Liver (tissue), 9 donors: Measurements from ENCODE around the gene NTM. TPM values are rescaled to one million over a fixed set of nuclear protein-coding genes. Genes with fewer than 3 reads are reported as not detected.

Source experiments
- DNase-seq: peaks from one replicate; pipeline ENCODE4 v3.0.0-alpha.2; 2017; ENCODE audit warnings: low spot score
- H3K27ac ChIP-seq, 2 donors: one replicate each; pipeline ENCODE4 v1.7.0; 2013; ENCODE audit warnings: inconsistent platforms in 2 of 2, low read length in 2 of 2, control low read depth in 1 of 2, low read depth in 1 of 2, mild to moderate bottlenecking in 1 of 2
- H3K27me3 ChIP-seq, 4 donors: one replicate each; pipeline versions ENCODE4 v1.6.1 to v1.7.0; 2013; ENCODE audit warnings: low read length in 3 of 4, inconsistent platforms in 1 of 4, mild to moderate bottlenecking in 1 of 4, moderate library complexity in 1 of 4; ENCODE audit not compliant: control insufficient read depth in 4 of 4, insufficient read depth in 4 of 4
- H3K36me3 ChIP-seq, 4 donors: one replicate each; pipeline versions ENCODE4 v1.6.1 to v1.7.0; 2013; ENCODE audit warnings: low read length in 3 of 4, mild to moderate bottlenecking in 3 of 4, low read depth in 1 of 4, moderate library complexity in 1 of 4; ENCODE audit not compliant: control insufficient read depth in 4 of 4, insufficient read depth in 3 of 4
- H3K4me1 ChIP-seq, 4 donors: one replicate each; pipeline versions ENCODE4 v1.6.1 to v1.7.0; 2013; ENCODE audit warnings: low read length in 3 of 4, mild to moderate bottlenecking in 3 of 4, moderate library complexity in 1 of 4; ENCODE audit not compliant: control insufficient read depth in 4 of 4, insufficient read depth in 4 of 4
- H3K4me3 ChIP-seq, 3 donors: one replicate each; pipeline versions ENCODE4 v1.6.1 to v1.7.0; 2013; ENCODE audit warnings: low read length in 3 of 3, control low read depth in 1 of 3, low read depth in 1 of 3, mild to moderate bottlenecking in 1 of 3
- H3K9ac ChIP-seq, 2 donors: one replicate each; pipeline ENCODE4 v1.7.0; 2013; ENCODE audit warnings: low read length in 2 of 2, mild to moderate bottlenecking in 2 of 2, moderate library complexity in 2 of 2, control low read depth in 1 of 2, low read depth in 1 of 2
- H3K9me3 ChIP-seq, 4 donors: one replicate each; pipeline versions ENCODE4 v1.6.1 to v1.7.0; 2013; ENCODE audit warnings: low read length in 3 of 4; ENCODE audit not compliant: control insufficient read depth in 4 of 4
- EGR1 ChIP-seq, 2 donors: IDR thresholded peaks; 2 replicates each; pipeline ENCODE4 v1.6.1; 2016 to 2018; ENCODE audit warnings: antibody characterized with exemption in 2 of 2, low read depth in 2 of 2
- FOXA1 ChIP-seq: IDR thresholded peaks from 2 replicates; pipeline ENCODE4 v1.6.1; 2016; ENCODE audit warnings: antibody characterized with exemption
- GABPA ChIP-seq, 2 donors: IDR thresholded peaks in 1 of 2; conservative IDR thresholded peaks in 1 of 2; 2 replicates each; pipeline ENCODE4 v1.6.1; 2016; ENCODE audit warnings: antibody characterized with exemption in 2 of 2, mild to moderate bottlenecking in 1 of 2, moderate library complexity in 1 of 2
- HNF4A ChIP-seq, 2 donors: conservative IDR thresholded peaks; 2 replicates each; pipeline ENCODE4 v1.6.1; 2016; ENCODE audit warnings: antibody characterized with exemption in 2 of 2, mild to moderate bottlenecking in 2 of 2
- NR2F2 ChIP-seq: IDR thresholded peaks from 2 replicates; pipeline ENCODE4 v1.6.1; 2016; ENCODE audit warnings: antibody characterized with exemption
- RAD21 ChIP-seq, 2 donors: IDR thresholded peaks; 2 replicates each; pipeline ENCODE4 v1.6.1; 2016; ENCODE audit warnings: antibody characterized with exemption in 2 of 2, mild to moderate bottlenecking in 2 of 2
- RXRA ChIP-seq, 2 donors: IDR thresholded peaks; 2 replicates each; pipeline ENCODE4 v1.6.1; 2017 to 2018; ENCODE audit warnings: antibody characterized with exemption in 2 of 2, mild to moderate bottlenecking in 1 of 2
- TAF1 ChIP-seq: conservative IDR thresholded peaks from 2 replicates; pipeline ENCODE4 v1.6.1; 2016; ENCODE audit warnings: antibody characterized with exemption, mild to moderate bottlenecking
- YY1 ChIP-seq: IDR thresholded peaks from 2 replicates; pipeline ENCODE4 v1.6.1; 2016; ENCODE audit warnings: antibody characterized with exemption, mild to moderate bottlenecking
- WGBS: extraction: QIAGEN DNeasy Blood & Tissue Kit; methylation state at CpG from one replicate; pipeline ENCODE4 v1.1.7; 2013; 5-methylcytosine and 5-hydroxymethylcytosine counted together
- polyA plus RNA-seq, 2 donors: library from polyadenylated mRNA; stranded (reverse) in 1 of 2; unstranded in 1 of 2; fragments of 200-250 nt in 1 of 2; fragments of >200 nt in 1 of 2; fragmentation: Nextera tagmentation in 1 of 2; extraction: Ambion mirVana in 1 of 2; gene quantifications; one replicate each; pipeline versions ENCODE4 v1.2.1 to v1.2.3, GENCODE V29; 2013 to 2015
- total RNA-seq, 2 donors: library from RNA; depleted of rRNA; stranded (reverse); fragments of >200 nt; gene quantifications; one replicate each; pipeline ENCODE4 v1.2.3, GENCODE V29; 2014
- TF ChIP-seq, protein P1 (sequence below): IDR thresholded peaks from 2 replicates; pipeline ENCODE4 v1.6.1; 2016; ENCODE audit warnings: antibody characterized with exemption
- TF ChIP-seq, protein P2 (sequence below): fragments of 150-350 bp; IDR thresholded peaks from 2 replicates; pipeline ENCODE4 v1.5.1; 2017; ENCODE audit warnings: improper control_type of control experiment, low read depth, low read length; ENCODE audit not compliant: missing input control
- TF ChIP-seq, protein P3 (sequence below): IDR thresholded peaks from 2 replicates; pipeline ENCODE4 v1.6.1; 2016; ENCODE audit warnings: antibody characterized with exemption
- TF ChIP-seq, protein P4 (sequence below): IDR thresholded peaks from 2 replicates; pipeline ENCODE4 v1.6.1; 2016; ENCODE audit warnings: antibody characterized with exemption
- donor health status: healthy.
- donor health status: healthy.
- donor health status: healthy.
- donor health status: healthy.
- donor health status: healthy.

The NTM gene
- total and polyA plus RNA-seq, 4 donors = 0.08 to 1.1 (median 0.08) TPM; not detected in 1

DNA sequence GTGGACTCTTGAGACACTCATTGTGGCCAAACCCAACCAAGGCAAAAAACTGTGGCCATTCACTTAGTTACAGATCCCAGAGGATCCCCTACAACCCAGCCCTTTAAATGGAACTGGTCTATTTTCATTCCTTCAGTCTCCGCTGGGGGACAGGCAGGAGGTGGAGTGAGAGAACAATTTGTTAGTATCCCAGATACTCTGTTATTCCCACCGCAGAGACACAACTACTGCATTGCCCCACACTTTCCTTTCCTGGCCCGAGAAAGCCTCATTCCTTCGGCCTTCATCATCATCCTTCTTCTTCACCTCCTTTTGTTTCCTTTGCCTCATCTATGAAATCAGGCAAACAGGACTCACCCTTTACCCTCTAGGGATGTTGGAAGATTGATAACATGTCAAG is 191.1 kb downstream of the NTM start:
- TF ChIP-seq, protein P1, sequence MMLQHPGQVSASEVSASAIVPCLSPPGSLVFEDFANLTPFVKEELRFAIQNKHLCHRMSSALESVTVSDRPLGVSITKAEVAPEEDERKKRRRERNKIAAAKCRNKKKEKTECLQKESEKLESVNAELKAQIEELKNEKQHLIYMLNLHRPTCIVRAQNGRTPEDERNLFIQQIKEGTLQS = no peak
- TF ChIP-seq TAF1 = no peak
- Histone ChIP-seq H3K4me1 (no peaks in the 10 kb centered on the region), H3K27ac (no peak overlapping the region), H3K9ac (no peak overlapping the region), H3K4me3 (no peak overlapping the region), H3K36me3 (no peaks in the 10 kb centered on the region), H3K9me3 (no peaks in the 10 kb centered on the region), H3K27me3 (peaks cover 0 to 11% (median 3%) of the 10 kb centered on the region in 4 donors)
- WGBS = 66% methylated on average over 4 of the region's 4 CpGs
- no peak for DNase-seq

DNA sequence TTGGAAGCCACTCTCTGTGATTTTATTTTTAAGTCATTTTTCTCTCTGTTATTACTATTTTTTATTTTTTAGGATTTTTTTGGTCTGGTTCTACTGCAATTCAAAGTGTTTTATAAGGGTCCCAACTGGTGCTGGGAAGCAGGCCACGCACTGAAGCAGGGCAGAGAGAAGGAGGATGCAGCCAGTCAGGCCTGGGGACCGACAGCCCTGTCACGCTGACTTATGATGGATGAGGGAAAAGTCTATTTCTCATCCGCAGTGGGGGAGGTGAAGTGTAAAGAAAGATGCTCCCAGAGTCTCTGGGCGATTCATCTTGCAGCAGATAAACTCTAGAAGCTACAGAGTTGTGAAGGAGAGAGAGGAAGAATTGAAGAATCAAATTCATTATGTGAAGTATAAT is 191.6 kb downstream of the NTM start:
- Histone ChIP-seq H3K27me3 (peaks cover 0 to 10% (median 3%) of the 10 kb centered on the region in 4 donors), H3K9ac (no peak overlapping the region), H3K27ac (no peak overlapping the region), H3K36me3 (no peaks in the 10 kb centered on the region), H3K4me1 (no peaks in the 10 kb centered on the region), H3K9me3 (no peaks in the 10 kb centered on the region), H3K4me3 (no peak overlapping the region)
- 61% methylated on average over 5 of the region's 5 CpGs for WGBS
- DNase-seq = no peak
- TF ChIP-seq, protein P1 = no peak
- TF ChIP-seq, protein P2, sequence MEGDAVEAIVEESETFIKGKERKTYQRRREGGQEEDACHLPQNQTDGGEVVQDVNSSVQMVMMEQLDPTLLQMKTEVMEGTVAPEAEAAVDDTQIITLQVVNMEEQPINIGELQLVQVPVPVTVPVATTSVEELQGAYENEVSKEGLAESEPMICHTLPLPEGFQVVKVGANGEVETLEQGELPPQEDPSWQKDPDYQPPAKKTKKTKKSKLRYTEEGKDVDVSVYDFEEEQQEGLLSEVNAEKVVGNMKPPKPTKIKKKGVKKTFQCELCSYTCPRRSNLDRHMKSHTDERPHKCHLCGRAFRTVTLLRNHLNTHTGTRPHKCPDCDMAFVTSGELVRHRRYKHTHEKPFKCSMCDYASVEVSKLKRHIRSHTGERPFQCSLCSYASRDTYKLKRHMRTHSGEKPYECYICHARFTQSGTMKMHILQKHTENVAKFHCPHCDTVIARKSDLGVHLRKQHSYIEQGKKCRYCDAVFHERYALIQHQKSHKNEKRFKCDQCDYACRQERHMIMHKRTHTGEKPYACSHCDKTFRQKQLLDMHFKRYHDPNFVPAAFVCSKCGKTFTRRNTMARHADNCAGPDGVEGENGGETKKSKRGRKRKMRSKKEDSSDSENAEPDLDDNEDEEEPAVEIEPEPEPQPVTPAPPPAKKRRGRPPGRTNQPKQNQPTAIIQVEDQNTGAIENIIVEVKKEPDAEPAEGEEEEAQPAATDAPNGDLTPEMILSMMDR = no peak
- TF ChIP-seq NR2F2 = no peak
- no peak for TF ChIP-seq HNF4A (conservative IDR thresholded peaks at IDR 0.05)
- TF ChIP-seq, protein P3, sequence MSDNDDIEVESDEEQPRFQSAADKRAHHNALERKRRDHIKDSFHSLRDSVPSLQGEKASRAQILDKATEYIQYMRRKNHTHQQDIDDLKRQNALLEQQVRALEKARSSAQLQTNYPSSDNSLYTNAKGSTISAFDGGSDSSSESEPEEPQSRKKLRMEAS = no peak
- no peak for TF ChIP-seq EGR1 (IDR thresholded peaks at IDR 0.05; ENCODE audit: low read depth in 2 of 2)
- no peak for TF ChIP-seq RXRA (IDR thresholded peaks at IDR 0.05)
- TF ChIP-seq YY1 = no peak
- no peak for TF ChIP-seq RAD21 (IDR thresholded peaks at IDR 0.05)
- TF ChIP-seq, protein P4, sequence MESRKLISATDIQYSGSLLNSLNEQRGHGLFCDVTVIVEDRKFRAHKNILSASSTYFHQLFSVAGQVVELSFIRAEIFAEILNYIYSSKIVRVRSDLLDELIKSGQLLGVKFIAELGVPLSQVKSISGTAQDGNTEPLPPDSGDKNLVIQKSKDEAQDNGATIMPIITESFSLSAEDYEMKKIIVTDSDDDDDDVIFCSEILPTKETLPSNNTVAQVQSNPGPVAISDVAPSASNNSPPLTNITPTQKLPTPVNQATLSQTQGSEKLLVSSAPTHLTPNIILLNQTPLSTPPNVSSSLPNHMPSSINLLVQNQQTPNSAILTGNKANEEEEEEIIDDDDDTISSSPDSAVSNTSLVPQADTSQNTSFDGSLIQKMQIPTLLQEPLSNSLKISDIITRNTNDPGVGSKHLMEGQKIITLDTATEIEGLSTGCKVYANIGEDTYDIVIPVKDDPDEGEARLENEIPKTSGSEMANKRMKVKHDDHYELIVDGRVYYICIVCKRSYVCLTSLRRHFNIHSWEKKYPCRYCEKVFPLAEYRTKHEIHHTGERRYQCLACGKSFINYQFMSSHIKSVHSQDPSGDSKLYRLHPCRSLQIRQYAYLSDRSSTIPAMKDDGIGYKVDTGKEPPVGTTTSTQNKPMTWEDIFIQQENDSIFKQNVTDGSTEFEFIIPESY = no peak
- no peak for TF ChIP-seq GABPA (IDR thresholded peaks at IDR 0.05 in 1 of 2, conservative IDR thresholded peaks at IDR 0.05 in 1 of 2)

DNA sequence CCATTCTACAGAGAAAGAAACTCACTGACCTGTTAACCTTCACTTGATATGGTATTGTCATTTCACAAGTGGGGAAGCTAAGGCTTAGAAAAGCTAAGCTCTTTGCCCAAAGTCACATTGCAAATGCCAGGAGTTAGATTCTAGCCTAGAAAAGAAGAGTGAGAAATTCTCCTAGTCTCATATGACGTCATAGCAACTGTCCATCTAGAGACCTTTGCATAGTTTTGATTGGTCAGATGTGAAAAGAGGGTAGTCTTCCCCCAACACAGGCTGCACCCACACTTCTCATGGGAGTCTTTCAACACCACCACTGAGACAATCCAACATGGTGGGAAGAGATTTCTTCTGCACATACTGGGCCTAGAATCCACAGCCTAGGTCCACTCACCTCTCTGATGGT is 197.9 kb downstream of the NTM start:
- H3K27ac ChIP-seq = no peak overlapping the region
- no peak overlapping the region for H3K4me3 ChIP-seq
- no peaks in the 10 kb centered on the region for H3K4me1 ChIP-seq
- no peaks in the 10 kb centered on the region for H3K9me3 ChIP-seq
- WGBS = 73% methylated on average over 1 of the region's 1 CpG
- no peak overlapping the region for H3K9ac ChIP-seq
- no peak for TF ChIP-seq RAD21 (IDR thresholded peaks at IDR 0.05)
- TF ChIP-seq, protein P3 = no peak
- TF ChIP-seq FOXA1 = no peak
- TF ChIP-seq NR2F2 = no peak
- TF ChIP-seq, protein P4 = no peak
- no peak for TF ChIP-seq EGR1 (IDR thresholded peaks at IDR 0.05; ENCODE audit: low read depth in 2 of 2)
- TF ChIP-seq YY1 = no peak
- TF ChIP-seq, protein P1 = no peak
- no peak for TF ChIP-seq TAF1
- H3K36me3 ChIP-seq = no peaks in the 10 kb centered on the region
- no peak for DNase-seq
- H3K27me3 ChIP-seq = peaks cover 0 to 5% (median 2%) of the 10 kb centered on the region in 4 donors
